Mucosa of stomach (tissue), 1 donor: Measurements from ENCODE around the gene MTHFS.
"Not testable (repeated sequence)": the region's sequence is repeated elsewhere in the genome, so short reads cannot be mapped to it uniquely, and the experiment has no call there.

Experiments
- H3K27me3 ChIP-seq: one replicate; pipeline ENCODE4 v1.7.0; 2013; ENCODE audit warnings: mild to moderate bottlenecking, low read length; ENCODE audit not compliant: control insufficient read depth, insufficient read depth
- H3K36me3 ChIP-seq: one replicate; pipeline ENCODE4 v1.7.0; 2013; ENCODE audit warnings: low read length; ENCODE audit not compliant: control insufficient read depth, insufficient read depth
- H3K4me1 ChIP-seq: one replicate; pipeline ENCODE4 v1.7.0; 2013; ENCODE audit warnings: mild to moderate bottlenecking, low read length; ENCODE audit not compliant: control insufficient read depth, insufficient read depth
- H3K4me3 ChIP-seq: one replicate; pipeline ENCODE4 v1.7.0; 2013; ENCODE audit warnings: low read length
- H3K9ac ChIP-seq: one replicate; pipeline ENCODE4 v1.7.0; 2013; ENCODE audit warnings: mild to moderate bottlenecking, low read length, moderate library complexity
- H3K9me3 ChIP-seq: one replicate; pipeline ENCODE4 v1.7.0; 2013; ENCODE audit warnings: mild to moderate bottlenecking, low read length, moderate library complexity; ENCODE audit not compliant: control insufficient read depth
- donor health status: Pancreatic carcinoma.

Gene MTHFS

GRCh38 chr15:79896634-79897379, at the start of gene MTHFS:
Gene MTHFS, minus strand, starts transcription at chr15:79897014. Its CDS starts 26 bp downstream, at chr15:79896988.
- Histone ChIP-seq H3K9me3 (no peaks in the 10 kb centered on the region), H3K36me3 (no peaks in the 10 kb centered on the region), H3K4me3 (peak within 1 kb of the TSS; percentile 85), H3K27me3 (no peaks in the 10 kb centered on the region), H3K9ac (peak within 1 kb of the TSS; percentile 93), H3K4me1 (peaks cover 9% of the 10 kb centered on the region)

DNA sequence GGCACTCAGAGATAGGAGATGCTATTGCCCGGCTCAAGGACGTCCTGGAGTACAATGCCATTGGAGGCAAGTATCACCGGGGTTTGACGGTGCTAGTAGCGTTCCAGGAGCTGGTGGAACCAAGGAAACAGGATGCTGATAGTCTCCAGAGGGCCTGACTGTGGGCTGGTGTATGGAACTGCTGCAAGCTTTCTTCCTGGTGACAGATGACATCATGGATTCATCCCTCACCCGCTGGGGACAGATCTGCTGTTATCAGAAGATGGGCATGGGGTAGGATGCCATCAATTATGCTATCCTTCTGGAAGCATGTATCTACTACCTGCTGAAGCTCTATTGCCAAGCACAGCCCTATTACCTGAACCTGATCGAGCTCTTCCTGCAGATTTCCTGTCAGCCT, 47.8 kb upstream of the MTHFS start:
- H3K9ac ChIP-seq, result no peak overlapping the region
- no peak overlapping the region for H3K4me3 ChIP-seq
- H3K9me3 ChIP-seq, result no peaks in the 10 kb centered on the region
- H3K4me1 ChIP-seq, result no peaks in the 10 kb centered on the region
- H3K27me3 ChIP-seq, result no peaks in the 10 kb centered on the region
- no peaks in the 10 kb centered on the region for H3K36me3 ChIP-seq

DNA sequence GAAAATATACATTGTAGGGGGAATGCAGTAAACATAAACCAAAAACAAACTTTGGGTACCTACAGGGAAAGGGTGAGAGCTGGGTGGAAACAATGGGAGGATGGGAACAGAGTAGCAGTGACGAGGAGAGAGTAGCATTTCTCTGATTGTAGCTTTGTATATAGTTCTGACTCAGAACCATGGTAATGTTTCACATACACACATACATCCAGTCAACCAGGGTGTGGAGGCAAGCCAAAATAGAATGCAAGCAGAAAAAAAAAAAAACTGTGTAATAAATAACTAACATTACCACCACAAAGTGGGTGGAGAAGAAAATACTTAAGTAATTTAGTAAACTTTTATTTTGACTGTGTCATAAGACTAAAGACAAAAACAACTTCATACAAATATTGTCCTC, 47.0 kb upstream of the MTHFS start:
- no peaks in the 10 kb centered on the region for H3K9me3 ChIP-seq
- no peaks in the 10 kb centered on the region for H3K4me1 ChIP-seq
- no peaks in the 10 kb centered on the region for H3K27me3 ChIP-seq
- H3K4me3 ChIP-seq, result no peak overlapping the region
- H3K9ac ChIP-seq, result no peak overlapping the region
- no peaks in the 10 kb centered on the region for H3K36me3 ChIP-seq

- Histone ChIP-seq H3K27me3 (no peaks in the 10 kb centered on the region), H3K9me3 (no peaks in the 10 kb centered on the region), H3K36me3 (no peaks in the 10 kb centered on the region), H3K4me3 (no peak overlapping the region), H3K9ac (no peak overlapping the region), H3K4me1 (no peaks in the 10 kb centered on the region)
Observed at GRCh38 chr15:79942741-79943481, 46.1 kb upstream of the MTHFS start.

- Histone ChIP-seq H3K9ac (no peak overlapping the region), H3K9me3 (no peaks in the 10 kb centered on the region), H3K36me3 (no peaks in the 10 kb centered on the region), H3K4me3 (no peak overlapping the region), H3K27me3 (no peaks in the 10 kb centered on the region), H3K4me1 (no peaks in the 10 kb centered on the region)
Observed at GRCh38 chr15:79939399-79939798, 42.6 kb upstream of the MTHFS start.

- Histone ChIP-seq H3K9ac (no peak overlapping the region), H3K9me3 (no peaks in the 10 kb centered on the region), H3K4me3 (no peak overlapping the region), H3K36me3 (no peaks in the 10 kb centered on the region), H3K4me1 (no peaks in the 10 kb centered on the region), H3K27me3 (no peaks in the 10 kb centered on the region)
Observed at GRCh38 chr15:79938143-79938542, 41.3 kb upstream of the MTHFS start.

DNA sequence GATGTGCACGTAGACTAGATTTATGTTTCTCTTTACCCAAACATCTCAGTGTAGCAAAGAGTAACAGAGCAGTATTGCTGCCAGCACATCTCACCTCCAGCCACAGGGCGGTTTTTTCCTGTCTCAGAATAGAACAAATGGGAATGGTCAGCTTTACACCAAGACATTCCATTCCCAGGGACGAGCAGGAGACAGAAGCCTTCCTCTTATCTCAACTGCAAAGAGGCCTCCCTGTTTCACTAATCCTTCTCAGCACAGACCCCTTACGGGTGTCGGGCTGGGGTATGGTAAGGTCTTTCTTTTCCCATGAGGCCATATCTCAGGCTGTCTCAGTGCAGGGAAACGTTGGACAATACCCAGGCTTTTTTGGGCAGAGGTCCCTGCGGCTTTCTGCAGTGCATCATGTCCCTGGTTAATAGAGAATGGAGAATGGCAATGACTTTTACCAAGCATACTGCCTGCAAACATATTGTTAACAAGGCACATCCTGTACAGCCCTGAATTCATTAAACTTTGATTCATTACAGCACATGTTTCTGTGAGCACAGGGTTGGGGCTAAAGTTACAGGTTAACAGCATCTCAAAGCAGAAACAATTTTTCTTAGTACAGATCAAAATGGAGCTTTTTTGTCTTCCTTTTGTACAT, 38.9 kb upstream of the MTHFS start:
- H3K4me1 ChIP-seq, H3K27me3 ChIP-seq: not testable (repeated sequence)

DNA sequence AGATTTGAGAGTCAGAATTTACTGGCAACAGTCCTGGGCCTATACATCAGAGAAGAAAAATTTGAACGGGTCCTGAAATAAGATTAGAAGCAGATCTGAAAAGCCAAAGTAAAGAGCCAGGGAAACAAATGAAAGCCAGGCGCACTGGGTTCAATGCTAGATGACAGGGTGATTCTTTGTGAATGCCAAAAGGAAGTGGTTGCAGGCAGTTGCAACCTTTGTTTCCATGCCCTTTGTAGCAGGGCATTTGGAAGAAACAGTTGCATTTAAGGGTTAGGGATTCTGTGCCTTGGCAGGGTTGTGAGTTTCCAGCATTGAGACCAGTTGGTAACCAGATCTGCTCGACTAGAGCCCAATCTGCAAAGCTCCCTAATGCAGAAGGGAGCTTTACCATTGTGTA, 36.4 kb upstream of the MTHFS start:
- Histone ChIP-seq H3K27me3 (no peaks in the 10 kb centered on the region), H3K36me3 (no peaks in the 10 kb centered on the region), H3K4me1 (no peaks in the 10 kb centered on the region), H3K4me3 (no peak overlapping the region), H3K9ac (no peak overlapping the region), H3K9me3 (no peaks in the 10 kb centered on the region)

More for the DNA sequence above, 38.9 kb upstream of the MTHFS start:
- H3K4me3 ChIP-seq, H3K36me3 ChIP-seq, H3K9ac ChIP-seq, H3K9me3 ChIP-seq: not testable (repeated sequence)

DNA sequence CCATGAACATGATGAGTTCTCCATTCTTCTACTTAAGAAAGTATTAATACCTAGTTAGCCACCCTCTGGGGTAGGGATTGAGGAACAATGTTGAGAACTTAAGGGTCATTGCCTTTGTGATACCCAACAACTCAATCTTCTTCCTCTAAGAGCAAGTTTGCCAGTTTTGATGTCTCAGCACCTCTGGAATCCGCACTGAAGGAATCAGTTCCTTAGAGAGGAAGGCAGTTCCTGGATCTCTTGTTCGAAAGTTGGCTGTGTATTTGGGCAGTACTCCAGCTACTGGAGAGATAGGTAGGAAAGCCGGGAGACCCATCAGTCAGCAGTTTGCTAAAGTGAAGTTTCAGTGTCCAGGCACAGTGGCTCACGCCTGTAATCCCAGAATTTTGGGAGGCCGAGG, 35.6 kb upstream of the MTHFS start:
- H3K36me3 ChIP-seq, result no peaks in the 10 kb centered on the region
- no peaks in the 10 kb centered on the region for H3K9me3 ChIP-seq
- H3K9ac ChIP-seq, result no peak overlapping the region
- no peaks in the 10 kb centered on the region for H3K4me1 ChIP-seq
- H3K27me3 ChIP-seq, result no peaks in the 10 kb centered on the region
- no peak overlapping the region for H3K4me3 ChIP-seq

DNA sequence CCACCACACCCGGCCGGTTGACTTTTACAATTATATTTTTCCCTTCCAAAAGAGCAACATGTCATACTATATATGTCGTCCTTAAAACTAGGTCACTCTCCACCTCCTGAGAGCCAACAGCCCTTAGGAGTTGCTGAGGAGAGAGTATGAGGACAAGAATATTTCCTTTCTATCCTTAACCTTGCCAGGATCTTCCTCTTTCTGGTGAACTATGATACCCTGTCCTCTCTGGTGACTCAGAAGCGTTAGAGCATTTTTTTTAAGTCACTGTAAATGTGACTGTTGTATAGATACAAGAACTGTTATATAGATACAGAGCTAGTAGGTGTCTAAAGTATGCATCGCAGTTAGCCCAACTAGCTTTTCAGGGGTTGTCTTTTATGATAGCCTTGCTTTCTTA, 33.7 kb upstream of the MTHFS start:
- no peaks in the 10 kb centered on the region for H3K9me3 ChIP-seq
- H3K4me1 ChIP-seq, result no peaks in the 10 kb centered on the region
- H3K9ac ChIP-seq, result no peak overlapping the region
- H3K4me3 ChIP-seq, result no peak overlapping the region
- no peaks in the 10 kb centered on the region for H3K36me3 ChIP-seq
- no peaks in the 10 kb centered on the region for H3K27me3 ChIP-seq

DNA sequence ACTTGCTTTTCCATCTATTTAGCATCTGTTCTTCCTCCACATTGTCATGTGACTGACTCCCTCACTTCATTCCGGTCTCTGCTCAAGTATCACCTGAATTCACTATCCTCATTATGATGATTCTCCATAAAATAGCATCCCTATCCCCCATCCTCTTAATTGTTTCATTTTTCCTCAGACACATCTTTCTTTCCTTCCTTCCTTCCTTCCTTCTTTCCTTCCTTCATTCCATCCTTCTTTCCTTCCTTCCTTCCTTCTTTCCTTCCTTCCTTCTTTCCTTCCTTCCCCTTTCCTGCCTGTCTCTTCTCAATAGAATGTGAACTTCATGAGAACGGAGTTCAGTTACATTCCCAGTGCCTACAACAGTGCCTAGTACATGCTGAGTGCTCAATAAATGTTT, 32.6 kb upstream of the MTHFS start:
- H3K9me3 ChIP-seq, result no peaks in the 10 kb centered on the region
- no peaks in the 10 kb centered on the region for H3K36me3 ChIP-seq

GRCh38 chr15:79926116-79926515, 29.3 kb upstream of the MTHFS start:
- not testable (repeated sequence) for H3K27me3 ChIP-seq, H3K9ac ChIP-seq, H3K4me3 ChIP-seq, H3K4me1 ChIP-seq, H3K9me3 ChIP-seq, H3K36me3 ChIP-seq

More for the DNA sequence above, 32.6 kb upstream of the MTHFS start:
- no peak overlapping the region for H3K9ac ChIP-seq
- H3K27me3 ChIP-seq, result no peaks in the 10 kb centered on the region
- H3K4me1 ChIP-seq, result no peaks in the 10 kb centered on the region
- H3K4me3 ChIP-seq, result no peak overlapping the region
